ENCODE data around the gene RGS5.

- TF ChIP-seq CTCF (IDR thresholded peaks at IDR 0.05; ENCODE audit: low read depth, low read length, missing input control) (no peak), RAD21 (IDR thresholded peaks at IDR 0.05) (no peak), JUND (IDR thresholded peaks at IDR 0.05) (no peak), TAF1 (conservative IDR thresholded peaks at IDR 0.05) (no peak), MAX (IDR thresholded peaks at IDR 0.05) (no peak), GABPA (IDR thresholded peaks at IDR 0.05 in 1 of 2, conservative IDR thresholded peaks at IDR 0.05 in 1 of 2) (no peak)
Observed at GRCh38 chr1:163131981-163132380, 70.7 kb downstream of the RGS5 start.

Data from liver (tissue), 3 donors.